NOMO-1 treated with DMSO at 0.1 percent for 48 hours (cell line): ENCODE data around the gene AQP12B.

Source experiments
- DNase-seq: peaks from one replicate; lab custom pipeline; 2025; ENCODE audit not compliant: unreplicated experiment; lab: John Stamatoyannopoulos, UW

The AQP12B gene

DNA sequence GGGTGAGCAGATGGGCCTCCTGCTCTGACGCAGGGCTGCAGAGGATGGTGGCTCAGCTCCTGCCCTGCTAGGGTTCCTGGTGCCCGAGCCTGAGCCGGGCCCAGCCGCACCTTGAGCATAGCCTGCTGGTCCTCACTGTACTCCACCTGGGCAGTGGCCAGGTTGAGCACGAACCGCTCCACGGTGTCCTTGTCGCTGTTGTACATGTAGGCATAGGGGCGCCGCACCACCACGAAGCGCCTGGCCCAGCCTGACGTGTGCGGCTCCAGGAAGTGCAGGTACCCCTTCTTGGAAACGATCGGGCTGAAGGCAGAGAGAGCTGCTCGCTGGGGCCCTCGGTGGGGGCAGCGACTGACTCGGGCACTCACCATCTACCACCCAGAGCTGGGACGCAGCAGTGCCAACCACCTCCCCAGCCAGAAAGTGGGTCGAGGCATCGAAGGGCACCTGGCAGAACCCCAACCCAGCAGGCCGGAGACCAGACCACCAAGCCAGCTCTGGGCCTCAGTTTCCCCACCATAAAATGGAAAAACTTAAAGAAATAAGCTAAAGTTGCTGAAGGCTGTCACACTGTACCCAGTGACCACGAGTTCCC is 36.3 kb upstream of the AQP12B start:
- no peak for DNase-seq

DNA sequence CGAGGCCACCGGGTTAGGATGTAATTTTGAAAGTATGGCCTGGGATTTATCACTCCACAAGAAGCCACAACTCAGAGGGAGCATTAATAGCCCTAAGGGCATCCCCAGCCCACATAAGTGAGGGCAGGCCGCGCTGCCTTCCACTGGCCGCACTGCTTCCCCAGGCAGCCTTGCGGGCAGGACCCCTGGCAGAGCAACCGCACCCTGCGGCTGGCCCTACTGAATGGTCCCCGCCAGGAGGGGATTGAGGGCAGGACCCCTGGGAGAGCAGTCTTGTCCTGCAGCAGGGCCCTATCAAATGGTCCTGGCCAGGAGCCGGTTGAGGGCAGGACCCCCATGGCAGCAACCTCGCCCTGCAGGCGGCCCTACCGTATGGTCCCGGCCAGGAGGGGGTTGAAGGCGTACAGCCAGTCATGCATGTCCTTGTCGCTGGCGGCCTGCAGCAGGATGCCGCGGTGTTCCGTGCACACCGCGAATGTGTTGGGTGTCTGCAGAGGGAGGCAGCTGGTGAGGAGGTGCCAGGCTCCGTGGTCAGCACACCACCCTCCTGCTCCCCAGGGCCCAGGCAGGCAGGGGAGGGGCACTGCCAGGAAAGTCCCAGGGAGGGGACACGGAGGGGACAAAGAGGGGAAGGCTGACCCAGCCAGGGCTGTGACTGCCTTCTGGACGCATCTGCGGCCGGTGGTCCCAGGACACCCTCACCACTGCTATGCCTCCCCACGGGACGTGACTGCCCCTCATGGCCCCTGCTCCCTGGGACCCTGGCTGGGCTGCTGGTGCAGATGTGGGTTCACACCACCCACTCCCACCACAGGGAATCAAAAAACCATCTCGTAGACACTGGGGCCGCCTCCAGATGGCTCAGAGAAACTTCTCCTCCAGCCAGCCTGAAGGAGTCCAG is 35.2 kb upstream of the AQP12B start:
- no peak for DNase-seq

DNA sequence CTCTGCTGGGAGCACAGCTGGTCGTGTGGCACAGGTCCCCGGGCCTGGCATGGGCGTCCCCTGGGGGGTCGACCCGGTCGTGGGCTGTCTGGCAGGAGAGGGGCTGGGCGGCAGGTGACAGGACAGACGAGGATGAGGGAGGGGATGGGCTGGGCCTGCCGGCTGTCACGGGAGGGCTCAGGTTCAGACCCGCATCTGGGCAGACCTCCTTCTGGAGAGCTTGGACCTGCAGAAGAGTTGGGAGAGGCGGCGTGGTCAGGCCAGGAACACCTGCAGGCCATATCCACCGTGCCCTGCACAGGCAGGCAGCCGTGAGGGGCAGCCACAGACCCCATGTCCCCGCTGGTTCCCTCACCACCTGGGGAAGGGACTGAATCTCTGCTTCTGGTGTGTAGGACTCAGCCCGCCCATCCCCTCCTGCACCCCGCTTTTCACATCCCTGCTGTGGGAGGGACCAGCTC is 34.5 kb upstream of the AQP12B start:
- DNase-seq: no peak

DNA sequence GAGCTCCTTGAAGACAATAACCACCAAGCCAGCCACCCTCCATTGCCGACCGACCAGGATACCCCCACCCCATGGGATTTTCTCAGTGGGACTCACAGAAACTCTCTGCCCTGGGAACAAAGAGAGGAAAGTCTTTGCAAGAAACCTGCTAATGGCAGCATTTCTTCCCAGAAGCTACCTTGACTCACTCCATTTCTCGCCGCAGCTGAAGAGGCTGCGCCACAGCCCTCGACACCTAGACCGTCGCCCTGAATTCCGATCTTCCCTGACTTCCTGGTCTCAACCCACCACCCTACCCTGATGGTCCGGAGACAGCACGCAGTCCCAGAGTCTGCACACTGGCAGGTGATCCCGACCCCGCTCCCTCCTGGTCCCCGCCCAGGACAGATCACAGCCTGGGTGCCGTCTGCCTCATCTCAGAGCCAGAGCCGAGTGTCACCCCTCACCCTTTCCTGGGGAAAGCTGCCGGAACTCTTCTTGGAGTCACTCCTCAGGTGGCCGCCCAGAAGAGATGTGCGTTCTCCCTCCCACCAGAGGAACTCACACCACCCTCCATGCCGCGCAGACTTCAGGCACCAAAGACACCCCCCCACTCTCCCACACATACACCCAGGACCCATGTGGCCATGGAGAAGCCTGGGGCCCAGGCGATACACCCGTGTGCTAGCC is 33.6 kb upstream of the AQP12B start:
- no peak for DNase-seq

DNA sequence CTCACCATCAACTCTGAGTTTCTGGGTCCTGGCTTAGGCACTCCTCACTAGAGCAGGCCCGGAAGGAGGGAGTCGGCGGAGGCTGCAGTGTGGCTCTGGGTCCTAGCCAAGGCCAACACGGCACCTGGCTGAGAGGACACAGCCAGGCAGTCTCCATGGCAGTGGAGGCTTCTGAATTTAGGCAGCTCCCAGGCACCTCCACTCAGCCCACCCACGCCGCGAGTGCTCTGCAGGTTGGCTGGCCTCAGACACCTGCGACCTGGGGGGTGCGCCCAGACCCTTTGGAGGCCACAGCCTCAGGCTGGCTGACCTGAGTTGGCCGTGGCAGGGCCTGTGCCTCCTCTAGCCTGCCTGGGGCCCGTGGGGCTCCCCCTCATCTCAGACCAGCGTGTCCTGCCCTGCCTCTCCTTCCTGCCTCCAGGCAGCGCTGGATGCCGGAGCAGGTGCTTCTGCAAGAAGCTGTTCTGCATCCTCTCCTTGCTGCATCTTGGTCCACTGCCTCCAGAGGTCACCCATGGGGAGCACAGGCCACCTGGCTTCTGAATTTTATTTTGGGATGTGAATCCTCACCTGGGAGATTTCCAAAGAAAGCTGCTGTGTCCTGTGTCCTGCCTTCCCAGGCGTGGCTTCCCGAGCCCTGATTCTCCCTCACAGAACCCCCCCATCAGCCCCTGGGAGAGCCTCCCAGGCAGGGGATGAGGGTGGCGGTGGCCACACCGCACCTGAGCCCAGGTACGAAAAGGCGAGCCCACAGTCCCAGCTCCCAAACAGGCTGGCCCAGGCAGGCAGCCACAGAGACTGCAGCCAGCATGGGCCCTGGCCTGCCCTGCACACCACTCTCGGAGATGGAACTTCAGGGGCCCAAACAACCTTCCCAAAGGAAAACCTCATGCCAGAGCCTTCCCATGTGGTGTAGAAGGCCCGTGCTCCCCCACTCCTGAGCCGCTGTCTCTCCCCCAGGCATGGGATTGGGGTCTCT is 32.4 kb upstream of the AQP12B start:
- DNase-seq: no peak

DNA sequence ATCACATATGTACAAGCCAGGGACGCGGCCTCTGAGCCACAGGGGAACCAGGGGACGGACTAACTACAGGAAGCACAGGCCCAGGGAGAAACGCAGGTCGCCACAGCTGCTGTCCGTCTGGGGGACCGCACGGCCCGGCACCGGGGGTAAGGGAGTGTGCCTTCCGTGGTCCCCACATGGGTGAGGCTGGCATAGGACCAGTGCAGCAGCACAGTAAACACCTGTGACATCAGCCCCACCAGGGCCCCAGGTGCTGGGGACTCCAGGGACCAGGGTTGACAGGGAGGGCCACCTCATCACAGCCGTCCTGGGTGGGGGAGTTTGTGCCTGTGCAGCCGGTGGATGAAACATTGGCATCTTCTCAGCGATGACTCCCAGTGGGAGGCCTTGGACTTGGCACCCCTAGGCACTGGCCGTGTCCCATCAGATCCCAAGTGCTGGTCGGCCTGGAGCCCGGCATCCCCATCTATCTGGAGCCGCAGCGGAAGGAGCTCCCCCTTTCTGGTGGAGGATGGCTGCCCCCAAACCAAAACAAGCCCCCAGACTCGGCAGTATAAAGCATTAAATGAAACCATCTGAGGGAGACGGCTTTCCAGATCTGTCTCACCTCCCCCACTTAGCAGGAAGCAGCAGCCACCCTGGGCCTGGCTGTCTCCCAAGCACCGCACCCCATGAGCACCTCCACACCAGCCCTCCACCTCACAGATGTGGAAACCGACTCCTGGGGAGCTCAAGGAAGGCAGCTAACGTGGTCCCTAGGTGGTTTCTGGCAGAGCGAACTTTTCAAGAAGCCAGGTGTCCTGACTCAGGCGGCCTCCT is 31.5 kb upstream of the AQP12B start:
- DNase-seq: no peak

DNA sequence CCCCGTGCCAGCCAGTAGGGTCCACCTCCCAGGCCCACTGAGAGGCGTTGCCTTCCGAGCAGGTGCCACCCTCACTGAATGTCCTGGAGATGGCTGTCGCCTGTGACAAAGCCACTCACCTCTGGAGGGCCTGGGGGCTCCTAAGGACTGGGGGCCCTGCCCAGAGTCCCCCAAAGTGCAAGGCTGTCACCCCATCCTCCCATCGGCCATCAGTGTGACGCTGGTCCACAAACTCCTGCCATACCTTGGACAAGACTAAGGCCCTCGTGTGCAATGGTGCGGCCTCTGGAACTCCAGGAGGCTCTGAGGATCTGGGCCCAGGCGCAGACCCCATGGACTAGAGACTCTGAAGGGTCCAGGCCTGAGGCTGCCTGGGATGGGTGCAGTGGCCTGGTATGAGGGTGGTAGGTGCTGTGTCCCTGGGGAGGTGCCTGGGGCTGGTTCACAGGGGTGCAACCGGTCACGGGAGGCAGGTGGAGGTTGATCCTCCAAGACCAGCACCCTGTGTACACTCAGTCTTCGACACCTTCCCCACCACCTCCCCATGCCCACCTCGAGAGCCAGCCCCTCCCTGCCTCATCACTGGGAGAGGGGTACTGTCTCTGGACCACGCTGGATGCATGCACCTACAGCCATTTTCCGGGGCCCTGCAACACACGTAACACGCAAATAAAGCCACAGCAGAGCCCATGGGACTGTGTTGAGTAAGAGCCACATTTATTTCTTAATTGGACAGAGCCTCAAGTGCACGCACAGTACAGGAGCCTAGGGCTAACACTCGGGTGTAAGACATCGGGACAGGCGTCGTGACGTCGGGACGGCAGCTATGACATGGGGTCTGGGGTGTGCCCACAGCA is 30.6 kb upstream of the AQP12B start:
- no peak for DNase-seq

DNA sequence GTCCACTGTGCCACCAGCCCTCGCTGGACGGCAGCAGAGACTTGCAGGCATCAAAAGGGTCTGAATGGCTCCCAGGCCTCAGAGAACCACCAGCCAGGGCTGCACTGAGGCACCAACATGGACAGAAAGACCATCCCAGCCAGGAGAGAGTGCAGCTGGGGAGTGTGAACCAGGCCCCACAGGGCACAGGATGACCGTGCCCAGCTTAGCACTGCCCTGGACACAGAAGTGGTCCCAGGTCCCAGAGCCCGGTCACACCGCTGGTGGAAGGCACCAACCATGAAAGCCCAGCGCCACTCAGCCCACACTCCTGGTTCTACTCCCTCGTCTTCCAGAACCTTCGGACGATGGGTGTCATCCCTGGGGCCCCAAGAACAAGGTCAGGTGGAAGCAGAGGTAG is 29.4 kb upstream of the AQP12B start:
- no peak for DNase-seq

DNA sequence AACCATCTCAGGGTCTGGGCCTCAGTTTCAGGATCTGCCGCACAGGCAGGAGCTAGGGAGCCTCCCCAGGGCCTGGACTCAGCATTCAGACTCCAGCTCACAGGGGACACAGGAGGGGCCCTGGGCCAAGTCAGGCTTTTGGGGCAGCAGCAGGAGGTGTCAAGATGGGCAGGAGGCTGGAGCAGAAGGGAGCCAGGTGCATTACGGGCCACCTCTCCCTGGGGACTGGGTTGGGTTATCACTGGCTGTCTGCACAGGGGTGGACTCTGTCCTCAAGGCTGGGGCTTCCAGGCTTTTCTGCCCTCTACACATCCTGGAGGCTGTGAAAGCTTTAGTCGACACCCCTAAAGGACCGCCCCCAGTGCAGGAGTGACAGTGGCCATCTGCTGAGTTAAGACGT is 29.0 kb upstream of the AQP12B start:
- DNase-seq: no peak

DNA sequence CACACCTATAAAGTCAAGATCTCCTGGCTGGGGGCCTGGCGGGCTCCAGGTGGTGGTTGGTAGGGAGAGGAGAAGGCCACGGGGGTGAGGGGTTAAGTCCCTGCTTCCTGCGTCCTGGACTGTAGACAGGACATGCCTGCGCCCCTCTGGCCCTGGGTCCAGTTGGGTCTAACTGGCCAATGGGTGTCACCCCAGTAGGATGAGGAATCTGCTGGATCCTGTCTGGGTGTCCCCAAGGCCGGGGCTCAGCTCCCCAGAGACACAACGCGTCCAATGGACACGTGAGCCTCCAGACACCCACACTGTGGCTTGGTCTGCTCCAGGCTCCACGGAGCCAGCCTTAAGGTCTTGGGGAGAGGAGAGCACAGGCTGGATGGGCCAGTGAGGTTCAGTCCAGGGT is 28.6 kb upstream of the AQP12B start:
- DNase-seq: no peak

DNA sequence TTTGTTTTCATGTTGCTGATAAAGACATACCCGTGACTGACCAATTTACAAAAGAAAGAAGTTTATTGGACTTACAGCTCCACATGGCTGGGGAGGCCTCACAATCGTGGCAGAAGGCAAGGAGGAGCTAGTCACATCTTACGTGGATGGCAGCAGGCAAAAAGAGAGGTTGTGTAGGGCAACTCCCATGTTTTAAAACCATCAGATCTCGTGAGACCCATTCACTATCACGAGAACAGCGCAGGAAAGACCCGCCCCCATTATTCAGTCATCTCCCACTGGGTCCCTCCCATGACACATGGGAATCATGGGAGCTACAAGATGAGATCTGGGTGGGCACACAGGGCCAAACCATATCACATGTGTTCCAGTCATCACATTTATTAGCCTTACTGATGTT is 25.8 kb upstream of the AQP12B start:
- no peak for DNase-seq

DNA sequence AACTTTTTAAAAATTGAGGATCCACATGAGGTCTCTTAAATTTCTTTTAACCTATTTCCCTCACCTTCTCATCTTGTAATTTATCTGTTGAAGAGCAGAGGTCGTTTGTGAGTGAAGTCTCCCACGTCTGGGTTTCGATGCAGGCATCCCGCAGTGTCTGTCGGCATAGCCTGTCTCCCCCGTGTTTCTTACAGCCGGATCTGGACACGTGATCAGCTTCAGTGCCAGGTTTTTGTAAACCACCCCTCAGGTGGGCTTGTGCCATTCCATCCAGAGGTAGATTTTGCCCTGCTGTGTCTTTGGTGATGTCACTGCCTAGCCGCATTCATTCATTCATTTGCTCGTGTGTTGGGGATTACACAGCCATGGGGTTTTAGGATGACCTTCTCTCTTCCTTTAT is 25.1 kb upstream of the AQP12B start:
- no peak for DNase-seq

DNA sequence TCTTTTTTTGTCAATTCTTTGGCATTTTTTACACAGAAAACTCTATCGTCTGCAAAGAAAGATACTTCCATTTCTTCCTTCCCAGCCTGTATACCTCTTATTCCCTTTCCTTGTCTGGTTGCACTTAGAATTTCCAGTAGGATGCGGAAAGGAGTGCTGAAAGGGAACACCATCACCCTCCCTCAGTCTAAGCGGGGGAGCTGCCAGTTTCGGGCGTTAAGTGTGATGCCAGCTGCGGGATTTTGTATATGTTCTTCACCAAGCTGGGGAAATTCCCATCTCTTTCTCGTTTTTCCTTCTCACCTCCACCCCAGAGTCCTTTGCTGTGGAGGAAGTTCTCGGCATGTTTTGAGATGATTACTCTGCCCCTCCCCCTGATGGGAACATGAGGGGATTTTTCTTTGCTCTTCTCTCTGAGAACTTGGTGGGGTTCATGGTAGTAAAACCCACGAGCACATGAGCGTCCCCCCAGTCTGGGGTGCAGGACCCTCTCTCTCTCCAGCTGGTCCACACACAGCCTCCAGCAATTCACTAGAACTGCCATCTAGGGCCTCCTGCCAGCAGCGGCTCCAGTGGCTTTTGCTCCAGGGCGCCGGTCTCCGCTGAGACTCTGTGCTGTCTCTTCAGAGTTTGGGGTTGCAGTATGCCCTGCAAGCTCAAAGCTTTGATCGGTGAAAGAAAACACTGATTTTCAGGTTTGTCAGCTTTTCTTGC is 24.5 kb upstream of the AQP12B start:
- no peak for DNase-seq

DNA sequence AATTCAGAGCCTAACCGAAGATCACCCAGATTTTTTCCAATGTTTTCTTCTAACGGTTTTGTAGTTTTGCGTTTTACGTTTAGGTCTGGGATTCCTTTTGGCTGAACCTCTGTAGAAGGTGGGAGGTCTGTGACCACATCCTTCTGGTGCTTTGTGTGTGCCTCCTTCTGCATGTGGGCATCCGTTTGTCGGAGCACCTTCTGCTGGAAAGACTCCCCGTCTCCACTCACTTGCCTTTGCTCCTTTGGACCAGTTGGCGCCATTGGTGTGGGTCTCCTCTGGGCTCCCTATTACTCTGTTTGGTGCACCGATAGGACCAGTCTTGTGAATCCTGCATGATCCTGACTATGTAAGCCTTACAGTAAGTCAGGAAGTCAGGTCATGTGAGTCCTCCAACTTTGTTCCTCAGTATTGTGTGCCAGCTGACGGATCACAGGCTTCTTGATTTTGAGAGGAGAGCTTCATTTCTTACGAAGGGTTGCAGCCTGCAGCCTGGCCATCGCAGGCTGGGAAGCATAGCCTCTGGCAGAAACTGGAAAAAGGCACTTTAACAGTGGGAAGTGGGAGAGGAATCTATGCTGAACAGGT is 22.6 kb upstream of the AQP12B start:
- no peak for DNase-seq

DNA sequence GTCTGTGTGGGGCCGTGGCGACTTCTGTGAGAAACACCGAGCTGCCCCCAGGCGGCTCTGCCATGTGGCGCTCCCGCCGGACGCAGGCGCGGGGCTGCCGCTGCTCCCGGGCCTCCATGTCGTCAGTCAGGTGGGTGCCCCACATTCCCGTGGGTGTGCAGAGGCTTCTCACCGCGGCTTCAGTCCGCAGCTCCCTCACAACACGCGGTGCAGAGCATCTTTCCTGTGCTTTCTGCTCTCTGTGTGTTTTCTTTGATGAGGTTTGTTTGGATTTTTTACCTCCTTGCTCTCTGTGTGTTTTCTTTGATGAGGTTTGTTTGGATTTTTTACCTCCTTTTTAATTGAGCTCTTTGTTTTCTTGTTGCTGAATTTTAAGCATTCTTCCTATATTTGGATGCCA is 22.0 kb upstream of the AQP12B start:
- no peak for DNase-seq

DNA sequence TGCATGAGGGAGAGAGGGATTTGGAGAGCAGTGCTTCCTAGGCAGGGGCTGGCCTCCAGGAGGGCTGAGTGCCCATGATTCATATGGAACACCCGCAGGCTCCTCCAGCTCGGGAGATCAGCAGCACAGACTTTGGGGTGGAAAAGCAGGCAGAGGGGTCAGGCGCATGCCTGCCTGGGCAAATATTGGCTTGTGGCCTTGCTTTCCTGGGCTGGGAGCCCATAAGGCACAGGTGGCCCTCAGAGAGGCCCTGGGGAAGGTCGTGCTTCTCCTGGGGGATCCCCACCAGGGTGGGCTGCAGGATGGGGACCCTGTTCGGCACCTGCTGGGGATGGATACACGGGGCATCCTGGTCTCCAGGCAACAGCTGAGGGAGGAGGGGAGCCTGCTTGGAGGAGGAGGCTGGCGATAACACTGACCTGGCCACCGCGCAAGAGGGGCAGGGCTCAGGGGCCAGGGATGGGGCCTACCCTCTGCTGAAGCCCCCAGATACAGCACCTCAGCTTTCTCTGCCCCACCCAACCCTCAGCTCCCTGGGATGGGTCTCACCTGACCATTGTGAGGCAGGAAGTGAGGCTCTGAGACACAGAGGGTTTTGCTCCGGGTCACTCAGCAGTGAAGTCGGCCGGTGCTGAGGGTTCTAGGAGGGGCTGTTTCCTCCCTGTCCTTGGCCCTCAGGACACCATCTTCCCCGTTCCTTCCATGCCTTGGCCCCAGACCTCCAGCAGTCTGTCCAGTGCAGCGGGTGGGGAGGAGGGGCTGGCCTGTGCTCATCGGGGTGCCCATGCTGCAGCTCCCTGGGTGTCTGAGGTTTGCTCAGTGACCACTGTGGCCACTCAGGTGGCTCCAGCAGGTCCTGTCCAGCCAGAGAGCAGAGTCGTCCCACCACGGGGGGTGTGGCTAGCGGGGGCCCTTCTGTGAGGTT is 21.0 kb upstream of the AQP12B start:
- no peak for DNase-seq

DNA sequence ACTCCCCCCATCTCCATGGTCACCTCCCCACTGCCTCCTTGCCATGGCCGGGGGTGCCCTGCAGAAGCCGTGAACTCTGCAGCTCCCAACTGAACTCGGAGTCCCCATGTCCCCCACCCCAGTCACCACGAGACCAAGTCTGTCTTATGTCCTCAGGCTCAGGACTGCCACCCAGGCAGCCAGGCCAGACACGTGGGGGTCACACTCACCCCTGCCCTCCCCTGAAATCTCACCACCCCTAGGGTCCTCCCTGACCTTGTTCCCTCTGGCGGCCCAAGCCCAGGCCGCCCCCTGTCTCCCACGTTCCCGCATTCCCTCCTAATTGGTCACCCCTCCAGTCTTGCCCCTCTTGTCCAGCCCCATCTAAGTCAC is 19.9 kb upstream of the AQP12B start:
- no peak for DNase-seq
